HepG2 (cell line): ENCODE results near the gene DNASE1L2. TPM values are rescaled to one million over a fixed set of nuclear protein-coding genes. Genes with fewer than 3 reads are reported as not detected.

Experiments used
- FOXC1 ChIP-seq: sonication (generic); formaldehyde crosslinking; IDR thresholded peaks from 2 replicates; pipeline ENCODE4 v1.8.0; 2022; ENCODE audit warnings: mild to moderate bottlenecking, missing genetic modification reagents, borderline replicate concordance
- HOXA3 ChIP-seq: sonication (generic); formaldehyde crosslinking; IDR thresholded peaks from 2 replicates; pipeline ENCODE4 v1.5.0; 2020; ENCODE audit warnings: missing genetic modification reagents
- HOXA9 ChIP-seq: sonication (generic); formaldehyde crosslinking; IDR thresholded peaks from 2 replicates; pipeline ENCODE4 v1.8.1; 2022; ENCODE audit warnings: missing genetic modification reagents, mild to moderate bottlenecking, moderate library complexity, borderline replicate concordance
- MXI1 ChIP-seq: IDR thresholded peaks from 3 replicates; pipeline ENCODE4 v1.6.1; 2012; ENCODE audit warnings: low read depth, low read length, inconsistent platforms, borderline replicate concordance
- NFE2L1 ChIP-seq: sonication (generic); formaldehyde crosslinking; IDR thresholded peaks from 2 replicates; pipeline ENCODE4 v1.4.0; 2020; ENCODE audit warnings: missing genetic modification reagents, mild to moderate bottlenecking, borderline replicate concordance
- NFRKB ChIP-seq: fragments of 450-650 bp; IDR thresholded peaks from 2 replicates; pipeline ENCODE4 v1.6.1; 2017
- SAP130 ChIP-seq: IDR thresholded peaks from 2 replicates; pipeline ENCODE4 v1.6.1; 2016; ENCODE audit warnings: low read depth
- SOX5 ChIP-seq: IDR thresholded peaks from 2 replicates; pipeline ENCODE4 v1.6.1; 2016; ENCODE audit warnings: borderline replicate concordance
- SP4 ChIP-seq: sonication (generic); formaldehyde crosslinking; IDR thresholded peaks from 2 replicates; pipeline ENCODE4 v1.8.1; 2023; ENCODE audit warnings: mild to moderate bottlenecking, missing genetic modification reagents
- SRSF1 ChIP-seq: fragments of 200-400 bp; formaldehyde crosslinking; optimal IDR thresholded peaks from 2 replicates; pipeline ENCODE3; 2017; ENCODE audit warnings: mild to moderate bottlenecking, low read depth, low read length, moderate library complexity
- ZMYM3 ChIP-seq: sonication (generic); formaldehyde crosslinking; IDR thresholded peaks from 2 replicates; pipeline ENCODE4 v1.5.1; 2020; ENCODE audit warnings: mild to moderate bottlenecking, missing genetic modification reagents
- ZNF124 ChIP-seq: sonication (generic); formaldehyde crosslinking; IDR thresholded peaks from 2 replicates; pipeline ENCODE4 v1.4.0; 2020; ENCODE audit warnings: missing genetic modification reagents
- ZNF296 ChIP-seq: sonication (generic); formaldehyde crosslinking; conservative IDR thresholded peaks from 2 replicates; pipeline ENCODE4 v1.5.0; 2020; ENCODE audit warnings: mild to moderate bottlenecking, missing genetic modification reagents
- ZNF772 ChIP-seq: sonication (generic); formaldehyde crosslinking; IDR thresholded peaks from 2 replicates; pipeline ENCODE4 v1.5.0; 2020; ENCODE audit warnings: mild to moderate bottlenecking, missing genetic modification reagents
- ZNF781 ChIP-seq: sonication (generic); formaldehyde crosslinking; IDR thresholded peaks from 2 replicates; pipeline ENCODE4 v1.5.1; 2020; ENCODE audit warnings: borderline replicate concordance, mild to moderate bottlenecking, missing genetic modification reagents; ENCODE audit errors: not compliant biosample characterization
- polyA plus RNA-seq, 8 experiments: library from polyadenylated mRNA; depleted of rRNA in 3 of 8; stranded (reverse) in 7 of 8; unstranded in 1 of 8; fragments of >200 nt; fragmentation: Illumina TruSeq in 4 of 8; extraction: Trizol in 4 of 8; gene quantifications; 2 replicates each; pipeline versions ENCODE4 v1.2.1 to v1.2.3, GENCODE V29; 2011 to 2016; ENCODE audit warnings: low read depth in 4 of 8, missing spikeins in 1 of 8, mixed read lengths in 1 of 8; ENCODE audit not compliant: insufficient read depth in 1 of 8
- total RNA-seq, 5 experiments: library from RNA; depleted of rRNA; stranded (reverse); fragments of >200 nt; fragmentation: Illumina TruSeq; extraction: Trizol; gene quantifications; 2 replicates each; pipeline ENCODE4 v1.2.3, GENCODE V29; 2016; ENCODE audit warnings: low read depth in 1 of 5
- TF ChIP-seq, protein P1 (sequence below): sonication (generic); formaldehyde crosslinking; IDR thresholded peaks from one replicate; pipeline ENCODE4 v1.5.1; 2020; ENCODE audit warnings: mild to moderate bottlenecking, missing genetic modification reagents; ENCODE audit errors: not compliant biosample characterization
- TF ChIP-seq, protein P2 (sequence below): sonication (generic); formaldehyde crosslinking; IDR thresholded peaks from 2 replicates; pipeline ENCODE4 v1.4.0; 2020; ENCODE audit warnings: mild to moderate bottlenecking, missing genetic modification reagents
- TF ChIP-seq, protein P3 (sequence below): sonication (generic); formaldehyde crosslinking; IDR thresholded peaks from 2 replicates; pipeline ENCODE4 v1.4.0; 2020; ENCODE audit warnings: missing genetic modification reagents

Gene DNASE1L2
- total and polyA plus RNA-seq, 2 of the 13 experiments (the other 11 are each of a cell fraction or from before 2014, with no cell fraction given): 0.44 to 0.50 TPM

DNA sequence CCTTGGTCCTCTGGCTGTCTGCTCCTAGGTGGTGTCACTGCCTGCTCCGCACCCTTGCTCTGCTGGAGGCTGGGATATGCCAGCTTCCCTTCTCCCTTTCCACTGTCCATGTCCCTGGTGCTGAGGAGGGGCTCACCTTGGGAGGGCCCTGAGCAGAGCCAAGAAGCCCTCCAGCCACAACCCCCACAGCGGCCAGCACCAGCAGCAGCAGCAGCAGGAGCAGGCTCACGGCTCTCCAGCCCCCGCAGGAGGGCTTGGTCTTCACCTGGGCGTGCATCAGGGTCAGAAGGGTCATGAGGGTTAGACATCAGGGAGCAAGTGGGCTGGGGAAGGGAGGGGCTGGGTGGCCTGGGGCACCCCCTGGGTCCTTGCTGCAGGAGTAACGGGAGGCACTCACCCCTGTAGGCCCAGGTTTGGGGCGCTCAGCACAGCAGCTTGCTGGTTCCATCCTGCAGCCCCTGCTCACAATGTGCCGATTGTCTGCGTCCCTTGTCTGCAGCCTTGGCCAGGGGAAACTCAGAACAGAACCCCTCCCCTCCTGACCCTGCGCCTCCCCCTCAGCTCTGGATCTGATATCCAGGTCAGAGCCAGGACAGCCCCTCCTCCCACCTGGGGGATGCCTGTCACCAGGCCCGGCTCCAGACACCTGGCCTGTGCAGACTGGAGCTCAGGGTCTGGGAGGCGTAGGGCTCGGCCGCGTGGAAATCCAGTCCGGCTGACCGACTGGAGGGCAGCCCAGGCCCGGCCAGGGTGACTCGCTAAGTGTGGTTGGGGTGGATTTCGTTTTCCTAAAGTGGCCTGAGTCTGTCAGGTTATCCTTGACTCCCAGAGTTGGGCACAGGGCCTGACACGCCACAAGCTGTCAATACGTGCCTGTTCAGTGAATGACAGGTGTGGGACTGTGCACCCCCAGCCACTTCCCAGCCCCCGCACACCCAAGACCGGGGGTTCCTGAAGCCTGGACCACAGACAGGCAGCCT, 25.6 kb upstream of the DNASE1L2 start, which contains the start of gene BRICD5 (continued):
- no peak for TF ChIP-seq HOXA3 (CRISPR knock-in tag)
- TF ChIP-seq ZNF781 (CRISPR knock-in tag): no peak
- peak; percentile 45; the same call in 1 of the 2 replicates for TF ChIP-seq SP4 (CRISPR knock-in tag)
- TF ChIP-seq FOXC1 (CRISPR knock-in tag): no peak
- TF ChIP-seq, protein P1, sequence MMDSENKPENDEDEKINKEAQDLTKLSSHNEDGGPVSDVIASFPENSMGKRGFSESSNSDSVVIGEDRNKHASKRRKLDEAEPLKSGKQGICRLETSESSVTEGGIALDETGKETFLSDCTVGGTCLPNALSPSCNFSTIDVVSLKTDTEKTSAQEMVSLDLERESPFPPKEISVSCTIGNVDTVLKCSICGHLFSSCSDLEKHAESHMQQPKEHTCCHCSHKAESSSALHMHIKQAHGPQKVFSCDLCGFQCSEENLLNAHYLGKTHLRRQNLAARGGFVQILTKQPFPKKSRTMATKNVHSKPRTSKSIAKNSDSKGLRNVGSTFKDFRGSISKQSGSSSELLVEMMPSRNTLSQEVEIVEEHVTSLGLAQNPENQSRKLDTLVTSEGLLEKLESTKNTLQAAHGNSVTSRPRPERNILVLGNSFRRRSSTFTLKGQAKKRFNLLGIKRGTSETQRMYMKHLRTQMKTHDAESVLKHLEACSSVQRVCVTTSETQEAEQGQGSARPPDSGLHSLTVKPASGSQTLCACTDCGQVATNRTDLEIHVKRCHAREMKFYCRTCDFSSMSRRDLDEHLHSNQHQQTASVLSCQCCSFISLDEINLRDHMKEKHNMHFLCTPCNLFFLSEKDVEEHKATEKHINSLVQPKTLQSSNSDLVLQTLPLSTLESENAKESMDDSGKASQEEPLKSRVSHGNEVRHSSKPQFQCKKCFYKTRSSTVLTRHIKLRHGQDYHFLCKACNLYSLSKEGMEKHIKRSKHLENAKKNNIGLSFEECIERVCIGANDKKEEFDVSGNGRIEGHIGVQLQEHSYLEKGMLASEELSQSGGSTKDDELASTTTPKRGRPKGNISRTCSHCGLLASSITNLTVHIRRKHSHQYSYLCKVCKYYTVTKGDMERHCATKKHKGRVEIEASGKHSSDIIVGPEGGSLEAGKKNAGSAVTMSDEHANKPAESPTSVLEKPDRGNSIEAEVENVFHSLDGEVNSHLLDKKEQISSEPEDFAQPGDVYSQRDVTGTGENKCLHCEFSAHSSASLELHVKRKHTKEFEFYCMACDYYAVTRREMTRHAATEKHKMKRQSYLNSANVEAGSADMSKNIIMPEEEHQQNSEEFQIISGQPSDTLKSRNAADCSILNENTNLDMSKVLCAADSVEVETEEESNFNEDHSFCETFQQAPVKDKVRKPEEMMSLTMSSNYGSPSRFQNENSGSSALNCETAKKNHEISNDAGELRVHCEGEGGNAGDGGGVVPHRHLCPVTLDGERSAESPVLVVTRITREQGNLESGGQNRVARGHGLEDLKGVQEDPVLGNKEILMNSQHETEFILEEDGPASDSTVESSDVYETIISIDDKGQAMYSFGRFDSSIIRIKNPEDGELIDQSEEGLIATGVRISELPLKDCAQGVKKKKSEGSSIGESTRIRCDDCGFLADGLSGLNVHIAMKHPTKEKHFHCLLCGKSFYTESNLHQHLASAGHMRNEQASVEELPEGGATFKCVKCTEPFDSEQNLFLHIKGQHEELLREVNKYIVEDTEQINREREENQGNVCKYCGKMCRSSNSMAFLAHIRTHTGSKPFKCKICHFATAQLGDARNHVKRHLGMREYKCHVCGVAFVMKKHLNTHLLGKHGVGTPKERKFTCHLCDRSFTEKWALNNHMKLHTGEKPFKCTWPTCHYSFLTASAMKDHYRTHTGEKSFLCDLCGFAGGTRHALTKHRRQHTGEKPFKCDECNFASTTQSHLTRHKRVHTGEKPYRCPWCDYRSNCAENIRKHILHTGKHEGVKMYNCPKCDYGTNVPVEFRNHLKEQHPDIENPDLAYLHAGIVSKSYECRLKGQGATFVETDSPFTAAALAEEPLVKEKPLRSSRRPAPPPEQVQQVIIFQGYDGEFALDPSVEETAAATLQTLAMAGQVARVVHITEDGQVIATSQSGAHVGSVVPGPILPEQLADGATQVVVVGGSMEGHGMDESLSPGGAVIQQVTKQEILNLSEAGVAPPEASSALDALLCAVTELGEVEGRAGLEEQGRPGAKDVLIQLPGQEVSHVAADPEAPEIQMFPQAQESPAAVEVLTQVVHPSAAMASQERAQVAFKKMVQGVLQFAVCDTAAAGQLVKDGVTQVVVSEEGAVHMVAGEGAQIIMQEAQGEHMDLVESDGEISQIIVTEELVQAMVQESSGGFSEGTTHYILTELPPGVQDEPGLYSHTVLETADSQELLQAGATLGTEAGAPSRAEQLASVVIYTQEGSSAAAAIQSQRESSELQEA (CRISPR knock-in tag): no peak
- TF ChIP-seq, protein P2, sequence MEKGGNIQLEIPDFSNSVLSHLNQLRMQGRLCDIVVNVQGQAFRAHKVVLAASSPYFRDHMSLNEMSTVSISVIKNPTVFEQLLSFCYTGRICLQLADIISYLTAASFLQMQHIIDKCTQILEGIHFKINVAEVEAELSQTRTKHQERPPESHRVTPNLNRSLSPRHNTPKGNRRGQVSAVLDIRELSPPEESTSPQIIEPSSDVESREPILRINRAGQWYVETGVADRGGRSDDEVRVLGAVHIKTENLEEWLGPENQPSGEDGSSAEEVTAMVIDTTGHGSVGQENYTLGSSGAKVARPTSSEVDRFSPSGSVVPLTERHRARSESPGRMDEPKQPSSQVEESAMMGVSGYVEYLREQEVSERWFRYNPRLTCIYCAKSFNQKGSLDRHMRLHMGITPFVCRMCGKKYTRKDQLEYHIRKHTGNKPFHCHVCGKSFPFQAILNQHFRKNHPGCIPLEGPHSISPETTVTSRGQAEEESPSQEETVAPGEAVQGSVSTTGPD (CRISPR knock-in tag): no peak
- no peak for TF ChIP-seq NFE2L1 (CRISPR knock-in tag)
- TF ChIP-seq, protein P3, sequence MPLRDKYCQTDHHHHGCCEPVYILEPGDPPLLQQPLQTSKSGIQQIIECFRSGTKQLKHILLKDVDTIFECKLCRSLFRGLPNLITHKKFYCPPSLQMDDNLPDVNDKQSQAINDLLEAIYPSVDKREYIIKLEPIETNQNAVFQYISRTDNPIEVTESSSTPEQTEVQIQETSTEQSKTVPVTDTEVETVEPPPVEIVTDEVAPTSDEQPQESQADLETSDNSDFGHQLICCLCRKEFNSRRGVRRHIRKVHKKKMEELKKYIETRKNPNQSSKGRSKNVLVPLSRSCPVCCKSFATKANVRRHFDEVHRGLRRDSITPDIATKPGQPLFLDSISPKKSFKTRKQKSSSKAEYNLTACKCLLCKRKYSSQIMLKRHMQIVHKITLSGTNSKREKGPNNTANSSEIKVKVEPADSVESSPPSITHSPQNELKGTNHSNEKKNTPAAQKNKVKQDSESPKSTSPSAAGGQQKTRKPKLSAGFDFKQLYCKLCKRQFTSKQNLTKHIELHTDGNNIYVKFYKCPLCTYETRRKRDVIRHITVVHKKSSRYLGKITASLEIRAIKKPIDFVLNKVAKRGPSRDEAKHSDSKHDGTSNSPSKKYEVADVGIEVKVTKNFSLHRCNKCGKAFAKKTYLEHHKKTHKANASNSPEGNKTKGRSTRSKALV: no peak
- no peak for TF ChIP-seq ZNF772 (CRISPR knock-in tag)
- no peak for TF ChIP-seq HOXA9 (CRISPR knock-in tag)
- no peak for TF ChIP-seq ZNF296 (CRISPR knock-in tag)
- TF ChIP-seq SOX5: 0 out of 2 replicates have a peak, but pooled peaks have one; percentile 15
- TF ChIP-seq SRSF1: peak; percentile 27
- no peak for TF ChIP-seq NFRKB
- TF ChIP-seq ZNF124 (CRISPR knock-in tag): no peak
- no peak for TF ChIP-seq ZMYM3 (CRISPR knock-in tag)
- TF ChIP-seq SAP130 (CRISPR knock-in tag): peak; percentile 72
- TF ChIP-seq MXI1: no peak
